ENCODE results near the gene HOXB8.

DNA sequence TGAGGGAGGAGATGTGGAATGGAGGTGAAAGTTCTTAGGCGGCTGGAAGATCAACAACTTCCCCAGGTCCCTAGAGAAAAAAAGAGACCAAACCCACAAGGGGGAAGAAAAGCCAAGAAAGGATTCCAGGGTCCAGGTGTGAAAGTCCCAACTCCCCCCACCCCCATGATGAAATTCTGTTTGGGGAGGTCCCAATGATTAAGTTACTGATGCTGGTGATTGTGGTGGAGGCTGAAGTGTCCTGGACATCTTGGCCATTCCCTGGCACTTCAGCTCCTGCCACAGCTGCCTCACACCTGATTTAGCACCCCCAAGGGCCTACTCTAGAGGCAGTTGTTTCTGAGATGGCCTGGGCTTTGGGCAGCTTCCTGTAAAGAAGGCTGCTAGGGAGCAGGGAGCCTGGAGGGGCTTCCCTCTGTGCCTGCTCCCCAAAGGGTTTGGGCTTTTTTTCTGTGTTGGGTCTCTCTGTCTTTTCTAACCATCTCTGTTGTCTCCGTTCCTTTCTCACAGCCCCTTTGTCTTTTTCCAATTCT lies 50.0 kb downstream of the HOXB8 start:
- TF ChIP-seq EZH2 (IDR thresholded peaks at IDR 0.05) (no peak), EZH2phosphoT487 (IDR thresholded peaks at IDR 0.05) (no peak)
- TF ChIP-seq, protein P1, sequence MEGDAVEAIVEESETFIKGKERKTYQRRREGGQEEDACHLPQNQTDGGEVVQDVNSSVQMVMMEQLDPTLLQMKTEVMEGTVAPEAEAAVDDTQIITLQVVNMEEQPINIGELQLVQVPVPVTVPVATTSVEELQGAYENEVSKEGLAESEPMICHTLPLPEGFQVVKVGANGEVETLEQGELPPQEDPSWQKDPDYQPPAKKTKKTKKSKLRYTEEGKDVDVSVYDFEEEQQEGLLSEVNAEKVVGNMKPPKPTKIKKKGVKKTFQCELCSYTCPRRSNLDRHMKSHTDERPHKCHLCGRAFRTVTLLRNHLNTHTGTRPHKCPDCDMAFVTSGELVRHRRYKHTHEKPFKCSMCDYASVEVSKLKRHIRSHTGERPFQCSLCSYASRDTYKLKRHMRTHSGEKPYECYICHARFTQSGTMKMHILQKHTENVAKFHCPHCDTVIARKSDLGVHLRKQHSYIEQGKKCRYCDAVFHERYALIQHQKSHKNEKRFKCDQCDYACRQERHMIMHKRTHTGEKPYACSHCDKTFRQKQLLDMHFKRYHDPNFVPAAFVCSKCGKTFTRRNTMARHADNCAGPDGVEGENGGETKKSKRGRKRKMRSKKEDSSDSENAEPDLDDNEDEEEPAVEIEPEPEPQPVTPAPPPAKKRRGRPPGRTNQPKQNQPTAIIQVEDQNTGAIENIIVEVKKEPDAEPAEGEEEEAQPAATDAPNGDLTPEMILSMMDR (IDR thresholded peaks at IDR 0.05): no peak
